Activated naive CD8-positive, alpha-beta T cell treated with anti-CD3 and anti-CD28 coated beads, Interleukin-2, amount 50 U/mL, for 16 hours (primary cell): ENCODE results near the gene EPG5.
"Not testable (repeated sequence)": the region's sequence is repeated elsewhere in the genome, so short reads cannot be mapped to it uniquely, and the experiment has no call there.

Source experiments
- DNase-seq: peaks from one replicate; pipeline ENCODE4 v3.0.0-alpha.2; 2020; ENCODE audit warnings: low read depth, low spot score

The EPG5 gene

GRCh38 chr18:45837283-45838070 lies 129.7 kb downstream of the EPG5 start:
- DNase-seq = no peak

GRCh38 chr18:45836242-45837205 lies 130.6 kb downstream of the EPG5 start:
- no peak for DNase-seq

GRCh38 chr18:45835057-45835636 lies 132.0 kb downstream of the EPG5 start:
- DNase-seq = no peak

GRCh38 chr18:45834306-45834705 lies 132.8 kb downstream of the EPG5 start:
- DNase-seq = no peak

- DNase-seq = no peak
These were observed 133.3 kb downstream of the EPG5 start for GRCh38 chr18:45833846-45834245.

GRCh38 chr18:45830917-45831316 lies 136.2 kb downstream of the EPG5 start:
- no peak for DNase-seq

- DNase-seq = no peak
These were observed 137.3 kb downstream of the EPG5 start for GRCh38 chr18:45829855-45830254.

- DNase-seq = no peak
These were observed 138.0 kb downstream of the EPG5 start for GRCh38 chr18:45828917-45829811.

- not testable (repeated sequence) for DNase-seq
These were observed 140.4 kb downstream of the EPG5 start for GRCh38 chr18:45826716-45827115.

GRCh38 chr18:45826084-45826483 lies 141.0 kb downstream of the EPG5 start:
- no peak for DNase-seq

GRCh38 chr18:45825258-45826044 lies 141.7 kb downstream of the EPG5 start, which contains the start of gene SIGLEC15:
Gene SIGLEC15, plus strand, starts transcription at chr18:45825675. Its CDS starts 54 bp downstream, at chr18:45825729.
- no peak for DNase-seq

- no peak for DNase-seq
These were observed 145.4 kb downstream of the EPG5 start for GRCh38 chr18:45821711-45822110.

GRCh38 chr18:45821026-45821425 lies 146.1 kb downstream of the EPG5 start:
- no peak for DNase-seq

- DNase-seq = no peak
These were observed 146.9 kb downstream of the EPG5 start for GRCh38 chr18:45820106-45820745.

GRCh38 chr18:45818765-45819164 lies 148.4 kb downstream of the EPG5 start:
- DNase-seq = not testable (repeated sequence)

GRCh38 chr18:45817543-45817942 lies 149.6 kb downstream of the EPG5 start:
- DNase-seq = no peak

GRCh38 chr18:45814733-45815132 lies 152.4 kb downstream of the EPG5 start:
- not testable (repeated sequence) for DNase-seq

- DNase-seq = not testable (repeated sequence)
These were observed 160.0 kb downstream of the EPG5 start for GRCh38 chr18:45807144-45807543.

- DNase-seq = no peak
These were observed 160.9 kb downstream of the EPG5 start for GRCh38 chr18:45806226-45806625.

- DNase-seq = no peak
These were observed 161.6 kb downstream of the EPG5 start for GRCh38 chr18:45805551-45805950.
